Transverse colon (tissue), 3 donors: ENCODE measurements around the gene SHC2.

Experiments
- CTCF ChIP-seq, 5 experiments: fragments of 200-600 bp in 3 of 5; fragments of 450-650 bp in 2 of 5; sonication (generic) in 3 of 5; IDR thresholded peaks; 1 replicate in 2 of 5; 2 replicates in 3 of 5; pipeline ENCODE4 v1.5.1; 2016 to 2017; ENCODE audit warnings: antibody characterized with exemption in 5 of 5, inconsistent platforms in 3 of 5, mild to moderate bottlenecking in 2 of 5, moderate library complexity in 1 of 5
- EP300 ChIP-seq: sonication (generic); formaldehyde crosslinking; IDR thresholded peaks from one replicate; pipeline ENCODE4 v1.6.1; 2017; ENCODE audit warnings: antibody characterized with exemption, low read depth

- no peak for TF ChIP-seq EP300
- TF ChIP-seq CTCF (IDR thresholded peaks at IDR 0.05), result no peak
Measured at GRCh38 chr19:378706-379105, 82.1 kb downstream of the SHC2 start.
